Endothelial cell (in vitro differentiated cells): ENCODE measurements around the gene PRR16. TPM values are rescaled to one million over a fixed set of nuclear protein-coding genes. Genes with fewer than 3 reads are reported as not detected.

ENCODE experiments used
- DNase-seq: peaks from one replicate; pipeline ENCODE4 v3.0.0; 2021; ENCODE audit warnings: low spot score
- H3K27ac Mint-ChIP-seq: one replicate; pipeline ENCODE4 v1.8.0; 2021; ENCODE audit warnings: mixed read lengths, inconsistent platforms; ENCODE audit not compliant: unreplicated experiment
- H3K27me3 Mint-ChIP-seq: one replicate; pipeline ENCODE4 v1.8.0; 2021; ENCODE audit warnings: mild to moderate bottlenecking, moderate library complexity, mixed read lengths, inconsistent platforms; ENCODE audit not compliant: unreplicated experiment
- H3K36me3 Mint-ChIP-seq: one replicate; pipeline ENCODE4 v1.8.0; 2021; ENCODE audit warnings: mild to moderate bottlenecking, low read depth, mixed read lengths, inconsistent platforms; ENCODE audit not compliant: unreplicated experiment
- H3K4me1 Mint-ChIP-seq: one replicate; pipeline ENCODE4 v1.8.0; 2021; ENCODE audit warnings: mild to moderate bottlenecking, mixed read lengths, inconsistent platforms; ENCODE audit not compliant: unreplicated experiment
- H3K4me3 Mint-ChIP-seq: one replicate; pipeline ENCODE4 v1.8.0; 2021; ENCODE audit warnings: mild to moderate bottlenecking, mixed read lengths, inconsistent platforms; ENCODE audit not compliant: unreplicated experiment
- H3K9me3 Mint-ChIP-seq: one replicate; pipeline ENCODE4 v1.8.0; 2021; ENCODE audit warnings: mixed read lengths, inconsistent platforms; ENCODE audit not compliant: unreplicated experiment
- CTCF ChIP-seq: fragments of 200-600 bp; sonication (generic); IDR thresholded peaks from one replicate; pipeline ENCODE4 v1.5.0; 2021; ENCODE audit warnings: antibody characterized with exemption; ENCODE audit not compliant: unreplicated experiment
- total RNA-seq: library from RNA; stranded (reverse); fragmentation: NEBNext Ultra II Directional; extraction: Animal tissue kit (Norgen Biotek cat#: 25700); gene quantifications from one replicate; pipeline ENCODE4 v1.2.1, GENCODE V29; 2021; ENCODE audit not compliant: unreplicated experiment

Gene PRR16
- total RNA-seq, 1 donor from 2014 or later: not detected

DNA sequence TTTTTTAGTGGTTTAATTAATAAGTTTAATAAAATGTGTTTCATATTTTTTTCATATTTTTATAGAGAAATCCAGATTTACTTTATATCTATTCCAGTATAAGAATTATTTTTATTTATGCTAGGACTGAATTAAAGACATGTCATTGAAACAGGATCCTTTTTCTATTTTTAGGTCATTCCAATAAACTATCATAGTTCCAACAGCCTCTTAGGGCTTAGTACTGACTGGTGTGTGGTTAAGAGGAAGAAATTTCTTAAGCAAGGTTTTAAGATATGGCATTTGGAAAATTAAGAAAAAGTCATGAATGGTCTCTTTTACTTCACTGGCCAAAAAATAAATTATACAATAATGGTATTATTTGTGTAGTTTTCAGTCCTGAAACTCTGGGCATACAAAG lies 31.2 kb upstream of the PRR16 start:
- no peak for DNase-seq
- Mint-ChIP-seq H3K27ac (no peak overlapping the region), H3K9me3 (peaks cover 4% of the 10 kb centered on the region), H3K4me1 (no peaks in the 10 kb centered on the region), H3K36me3 (no peaks in the 10 kb centered on the region), H3K4me3 (no peak overlapping the region), H3K27me3 (no peaks in the 10 kb centered on the region)
- TF ChIP-seq CTCF: no peak

GRCh38 chr5:120435129-120435528 lies 29.0 kb upstream of the PRR16 start:
- Mint-ChIP-seq H3K27me3 (no peaks in the 10 kb centered on the region), H3K9me3 (peaks cover 4% of the 10 kb centered on the region), H3K4me3 (no peak overlapping the region), H3K36me3 (no peaks in the 10 kb centered on the region), H3K27ac (no peak overlapping the region), H3K4me1 (no peaks in the 10 kb centered on the region)
- DNase-seq: no peak
- no peak for TF ChIP-seq CTCF

- no peak for TF ChIP-seq CTCF
- Mint-ChIP-seq H3K27ac (no peak overlapping the region), H3K4me1 (no peaks in the 10 kb centered on the region), H3K27me3 (no peaks in the 10 kb centered on the region), H3K4me3 (no peak overlapping the region), H3K36me3 (no peaks in the 10 kb centered on the region), H3K9me3 (no peaks in the 10 kb centered on the region)
- DNase-seq: no peak
Observed at GRCh38 chr5:120436996-120437395, 27.1 kb upstream of the PRR16 start.

DNA sequence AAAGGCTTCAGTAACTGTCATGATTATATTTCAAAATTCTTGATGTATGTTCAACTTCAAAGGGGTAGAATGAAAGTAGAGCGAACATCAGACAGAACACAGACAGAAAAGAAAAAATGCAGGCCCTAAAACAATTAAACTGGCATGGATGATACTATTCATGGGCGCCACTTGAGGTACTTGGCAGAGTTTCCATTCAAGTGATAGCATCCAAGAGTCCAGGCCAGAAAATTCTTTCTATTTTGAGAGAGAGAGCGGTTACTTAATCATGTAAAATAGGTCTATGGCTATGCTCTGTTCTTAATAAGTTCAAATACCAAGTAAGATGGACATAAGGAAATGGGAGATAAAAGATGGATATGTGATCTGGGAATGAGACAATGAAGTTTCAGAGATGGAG lies 21.4 kb upstream of the PRR16 start:
- no peak for TF ChIP-seq CTCF
- Mint-ChIP-seq H3K27me3 (no peaks in the 10 kb centered on the region), H3K27ac (no peak overlapping the region), H3K9me3 (no peaks in the 10 kb centered on the region), H3K4me3 (no peak overlapping the region), H3K4me1 (peaks cover 6% of the 10 kb centered on the region), H3K36me3 (no peaks in the 10 kb centered on the region)
- DNase-seq: no peak

- Mint-ChIP-seq H3K4me1 (peaks cover 6% of the 10 kb centered on the region), H3K36me3 (no peaks in the 10 kb centered on the region), H3K4me3 (no peak overlapping the region), H3K9me3 (no peaks in the 10 kb centered on the region), H3K27me3 (no peaks in the 10 kb centered on the region), H3K27ac (no peak overlapping the region)
- DNase-seq: no peak
- TF ChIP-seq CTCF: no peak
Observed at GRCh38 chr5:120443607-120444006, 20.5 kb upstream of the PRR16 start.
